Measurements from ENCODE around the gene PPP6R2. TPM values are rescaled to one million over a fixed set of nuclear protein-coding genes. Genes with fewer than 3 reads are reported as not detected.
A peak's percentile ranks its signal among the peaks of the same experiment; 100 is the strongest.

Gene PPP6R2
- total and polyA plus RNA-seq, 7 experiments from 2014 or later: 17.0 to 88.1 (median 63.9) TPM

GRCh38 chr22:50356186-50356585 lies 13.1 kb downstream of the PPP6R2 start:
- ATAC-seq: no peak
- intact Hi-C loops (cut with micrococcal nuclease): no loop called here
- Histone ChIP-seq H3K27ac (ENCODE audit: low read depth, low read length) (no peak overlapping the region), H3K27me3 (ENCODE audit: control insufficient read depth in 2 of 2, insufficient read depth in 2 of 2, low read length in 2 of 2) (no peaks in the 10 kb centered on the region), H3K9me3 (ENCODE audit: control insufficient read depth in 2 of 3, low read length in 3 of 3) (no peaks in the 10 kb centered on the region), H3K36me3 (ENCODE audit: control insufficient read depth in 2 of 3, insufficient read depth in 3 of 3, low read length in 3 of 3) (peaks cover 0 to 21% (median 0%) of the 10 kb centered on the region in 3 experiments), H3K4me3 (ENCODE audit: low read length) (no peak overlapping the region), H3K4me1 (ENCODE audit: control insufficient read depth in 2 of 2, insufficient read depth in 2 of 2, low read length in 2 of 2) (peaks cover 2 to 8% of the 10 kb centered on the region in 2 donors)
- H3K4me1 Mint-ChIP-seq: peaks cover 16 to 38% (median 28%) of the 10 kb centered on the region in 7 donors
- POLR2A ChIA-PET: interaction anchor here (0.6 kb wide), 1 partner anchor 113 kb away, joined by 3 read pairs; no protein-coding TSS in a partner anchor
- no peak overlapping the region for H3K4me3 Mint-ChIP-seq
- no peak for DNase-seq
- H3K27me3 Mint-ChIP-seq: no peaks in the 10 kb centered on the region
- H3K27ac Mint-ChIP-seq: no peak overlapping the region
- CTCF ChIA-PET: no interaction called here
- peaks cover 0 to 3% (median 0%) of the 10 kb centered on the region in 11 donors for H3K9me3 Mint-ChIP-seq
- peaks cover 4 to 30% (median 18%) of the 10 kb centered on the region in 5 donors for H3K36me3 Mint-ChIP-seq

DNA sequence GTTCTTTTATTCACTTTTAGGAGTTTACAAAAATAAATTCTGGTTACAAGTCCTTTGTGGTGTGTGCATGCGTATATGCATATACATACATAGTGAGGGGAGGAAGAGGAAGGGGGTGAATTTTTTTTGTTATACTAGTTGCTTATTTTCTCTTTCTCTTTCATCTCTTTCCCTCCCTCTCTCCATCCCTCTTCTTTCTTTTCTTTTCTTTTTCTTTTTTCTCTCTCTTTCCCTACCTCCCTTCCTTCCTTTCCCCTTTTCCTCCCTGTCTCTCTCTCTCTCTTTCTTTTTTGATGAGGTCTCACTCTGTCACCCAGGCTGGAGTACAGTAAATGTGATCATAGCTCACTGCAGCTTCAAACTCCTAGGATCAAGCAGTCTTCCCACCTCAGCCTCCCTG lies 14.1 kb downstream of the PPP6R2 start:
- Histone ChIP-seq H3K27ac (ENCODE audit: low read depth, low read length) (no peak overlapping the region), H3K27me3 (ENCODE audit: control insufficient read depth in 2 of 2, insufficient read depth in 2 of 2, low read length in 2 of 2) (no peaks in the 10 kb centered on the region), H3K4me1 (ENCODE audit: control insufficient read depth in 2 of 2, insufficient read depth in 2 of 2, low read length in 2 of 2) (peaks cover 11 to 18% of the 10 kb centered on the region in 2 donors), H3K36me3 (ENCODE audit: control insufficient read depth in 2 of 3, insufficient read depth in 3 of 3, low read length in 3 of 3) (peaks cover 0 to 30% (median 7%) of the 10 kb centered on the region in 3 experiments), H3K4me3 (ENCODE audit: low read length) (no peak overlapping the region), H3K9me3 (ENCODE audit: control insufficient read depth in 2 of 3, low read length in 3 of 3) (no peaks in the 10 kb centered on the region)
- intact Hi-C loops (cut with micrococcal nuclease): no loop called here
- H3K4me3 Mint-ChIP-seq: no peak overlapping the region
- ChIA-PET POLR2A (no interaction called here), CTCF (no interaction called here)
- peaks cover 21 to 48% (median 39%) of the 10 kb centered on the region in 7 donors for H3K4me1 Mint-ChIP-seq
- H3K27me3 Mint-ChIP-seq: no peaks in the 10 kb centered on the region
- DNase-seq: no peak
- no peak for ATAC-seq
- peaks cover 4 to 33% (median 18%) of the 10 kb centered on the region in 5 donors for H3K36me3 Mint-ChIP-seq
- H3K27ac Mint-ChIP-seq: peak overlapping the region in 3 of 9 donors; percentile 18 to 45 (median 20)
- peaks cover 0 to 3% (median 0%) of the 10 kb centered on the region in 11 donors for H3K9me3 Mint-ChIP-seq

DNA sequence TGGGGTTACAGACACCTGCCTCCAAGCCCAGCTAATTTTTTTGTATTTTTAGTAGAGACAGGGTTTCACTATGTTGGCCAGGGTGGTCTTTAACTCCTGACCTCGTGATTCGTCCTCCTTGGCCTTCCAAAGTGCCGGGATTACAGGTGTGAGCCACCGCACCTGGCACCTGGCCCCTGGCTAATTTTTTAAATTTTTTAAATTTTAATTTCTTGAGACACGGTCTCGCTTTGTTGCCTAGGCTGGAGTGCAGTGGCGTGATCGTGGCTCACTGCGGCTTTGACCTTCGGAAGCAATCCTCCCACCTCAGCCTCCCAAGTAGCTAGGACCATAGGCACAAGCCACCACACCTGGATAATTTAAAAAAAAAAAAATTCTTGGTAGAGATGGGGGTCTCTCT lies 14.6 kb downstream of the PPP6R2 start:
- Histone ChIP-seq H3K9me3 (ENCODE audit: control insufficient read depth in 2 of 3, low read length in 3 of 3) (no peaks in the 10 kb centered on the region), H3K4me3 (ENCODE audit: low read length) (no peak overlapping the region), H3K27me3 (ENCODE audit: control insufficient read depth in 2 of 2, insufficient read depth in 2 of 2, low read length in 2 of 2) (no peaks in the 10 kb centered on the region), H3K36me3 (ENCODE audit: control insufficient read depth in 2 of 3, insufficient read depth in 3 of 3, low read length in 3 of 3) (peaks cover 0 to 34% (median 7%) of the 10 kb centered on the region in 3 experiments), H3K27ac (ENCODE audit: low read depth, low read length) (no peak overlapping the region), H3K4me1 (ENCODE audit: control insufficient read depth in 2 of 2, insufficient read depth in 2 of 2, low read length in 2 of 2) (peaks cover 11 to 23% of the 10 kb centered on the region in 2 donors)
- Mint-ChIP-seq H3K4me1 (peaks cover 23 to 53% (median 44%) of the 10 kb centered on the region in 7 donors), H3K27ac (peak overlapping the region in 1 of 9 donors; percentile 20), H3K9me3 (peaks cover 0 to 3% (median 0%) of the 10 kb centered on the region in 11 donors), H3K27me3 (no peaks in the 10 kb centered on the region), H3K4me3 (no peak overlapping the region), H3K36me3 (peaks cover 4 to 28% (median 18%) of the 10 kb centered on the region in 5 donors)
- intact Hi-C loops (cut with micrococcal nuclease): no loop called here
- ChIA-PET CTCF (no interaction called here), POLR2A (no interaction called here)
- no peak for ATAC-seq
- DNase-seq: no peak

- Histone ChIP-seq H3K36me3 (ENCODE audit: control insufficient read depth in 2 of 3, insufficient read depth in 3 of 3, low read length in 3 of 3) (peaks cover 0 to 28% (median 7%) of the 10 kb centered on the region in 3 experiments), H3K9me3 (ENCODE audit: control insufficient read depth in 2 of 3, low read length in 3 of 3) (no peaks in the 10 kb centered on the region), H3K4me1 (ENCODE audit: control insufficient read depth in 2 of 2, insufficient read depth in 2 of 2, low read length in 2 of 2) (peaks cover 11 to 23% of the 10 kb centered on the region in 2 donors), H3K4me3 (ENCODE audit: low read length) (no peak overlapping the region), H3K27me3 (ENCODE audit: control insufficient read depth in 2 of 2, insufficient read depth in 2 of 2, low read length in 2 of 2) (no peaks in the 10 kb centered on the region), H3K27ac (ENCODE audit: low read depth, low read length) (no peak overlapping the region)
- Mint-ChIP-seq H3K9me3 (peaks cover 0 to 3% (median 0%) of the 10 kb centered on the region in 11 donors), H3K36me3 (peaks cover 4 to 26% (median 18%) of the 10 kb centered on the region in 5 donors), H3K27ac (peak overlapping the region in 2 of 9 donors; percentile 4 to 72), H3K4me3 (peak overlapping the region in 2 of 10 donors; percentile 33 to 35), H3K4me1 (peaks cover 24 to 63% (median 52%) of the 10 kb centered on the region in 7 donors), H3K27me3 (no peaks in the 10 kb centered on the region)
- DNase-seq (no peak), ATAC-seq (no peak)
- intact Hi-C loops (cut with micrococcal nuclease): no loop called here
- ChIA-PET POLR2A (no interaction called here), CTCF (no interaction called here)
These were observed 17.5 kb downstream of the PPP6R2 start for GRCh38 chr22:50360578-50360977.

GRCh38 chr22:50361222-50361621 lies 18.1 kb downstream of the PPP6R2 start:
- ATAC-seq (no peak), DNase-seq (no peak)
- Mint-ChIP-seq H3K27me3 (no peaks in the 10 kb centered on the region), H3K36me3 (peaks cover 4 to 27% (median 18%) of the 10 kb centered on the region in 5 donors), H3K27ac (peak overlapping the region in 2 of 9 donors; percentile 4 to 72), H3K4me1 (peaks cover 27 to 66% (median 56%) of the 10 kb centered on the region in 7 donors), H3K4me3 (peak overlapping the region in 3 of 10 donors; percentile 18 to 33 (median 25)), H3K9me3 (peaks cover 0 to 3% (median 0%) of the 10 kb centered on the region in 11 donors)
- Histone ChIP-seq H3K4me1 (ENCODE audit: control insufficient read depth in 2 of 2, insufficient read depth in 2 of 2, low read length in 2 of 2) (peaks cover 11 to 23% of the 10 kb centered on the region in 2 donors), H3K36me3 (ENCODE audit: control insufficient read depth in 2 of 3, insufficient read depth in 3 of 3, low read length in 3 of 3) (peaks cover 0 to 28% (median 7%) of the 10 kb centered on the region in 3 experiments), H3K27ac (ENCODE audit: low read depth, low read length) (no peak overlapping the region), H3K27me3 (ENCODE audit: control insufficient read depth in 2 of 2, insufficient read depth in 2 of 2, low read length in 2 of 2) (no peaks in the 10 kb centered on the region), H3K4me3 (ENCODE audit: low read length) (no peak overlapping the region), H3K9me3 (ENCODE audit: control insufficient read depth in 2 of 3, low read length in 3 of 3) (no peaks in the 10 kb centered on the region)
- ChIA-PET POLR2A (no interaction called here), CTCF (no interaction called here)
- intact Hi-C loops (cut with micrococcal nuclease): no loop called here

GRCh38 chr22:50361688-50362087 lies 18.6 kb downstream of the PPP6R2 start:
- Histone ChIP-seq H3K9me3 (ENCODE audit: control insufficient read depth in 2 of 3, low read length in 3 of 3) (no peaks in the 10 kb centered on the region), H3K4me3 (ENCODE audit: low read length) (no peak overlapping the region), H3K4me1 (ENCODE audit: control insufficient read depth in 2 of 2, insufficient read depth in 2 of 2, low read length in 2 of 2) (peaks cover 11 to 23% of the 10 kb centered on the region in 2 donors), H3K27ac (ENCODE audit: low read depth, low read length) (no peak overlapping the region), H3K27me3 (ENCODE audit: control insufficient read depth in 2 of 2, insufficient read depth in 2 of 2, low read length in 2 of 2) (no peaks in the 10 kb centered on the region), H3K36me3 (ENCODE audit: control insufficient read depth in 2 of 3, insufficient read depth in 3 of 3, low read length in 3 of 3) (peaks cover 0 to 28% (median 7%) of the 10 kb centered on the region in 3 experiments)
- CTCF ChIA-PET: no interaction called here
- ATAC-seq (no peak), DNase-seq (no peak)
- Mint-ChIP-seq H3K27ac (peak overlapping the region in 2 of 9 donors; percentile 4 to 72), H3K4me3 (peak overlapping the region in 3 of 10 donors; percentile 16 to 33 (median 25)), H3K9me3 (peaks cover 0 to 3% (median 0%) of the 10 kb centered on the region in 11 donors), H3K4me1 (peaks cover 27 to 69% (median 60%) of the 10 kb centered on the region in 7 donors), H3K36me3 (peaks cover 4 to 27% (median 19%) of the 10 kb centered on the region in 5 donors), H3K27me3 (no peaks in the 10 kb centered on the region)
- intact Hi-C loops (cut with micrococcal nuclease): no loop called here
- POLR2A ChIA-PET: no interaction called here

Measured in naive thymus-derived CD4-positive, alpha-beta T cell (primary cell).